CD4-positive, alpha-beta T cell (primary cell): Measurements from ENCODE around the gene UBAC2. TPM values are rescaled to one million over a fixed set of nuclear protein-coding genes. Genes with fewer than 3 reads are reported as not detected.

ENCODE experiments used
- ATAC-seq: fragments of 200-7000 bp; cut with Tn5 transposase; one replicate; pipeline ENCODE4 v1.10.0; 2022; ENCODE audit warnings: mild to moderate bottlenecking; ENCODE audit not compliant: poor library complexity
- CTCF ChIA-PET: fragments of 350-600 bp; sonication (Branson Sonifier 250); formaldehyde crosslinking; loops from one replicate; lab custom pipeline; 2021; ENCODE audit warnings: antibody characterized with exemption, inconsistent platforms; lab: Charles Lee
- POLR2A ChIA-PET: fragments of 350-600 bp; sonication (Branson Sonifier 250); formaldehyde crosslinking; loops from one replicate; lab custom pipeline; 2021; ENCODE audit warnings: antibody characterized with exemption, inconsistent platforms; lab: Charles Lee
- DNase-seq, 14 experiments: peaks; one replicate each; pipeline ENCODE4 v3.0.0-alpha.2; 2013 to 2020; ENCODE audit warnings: mixed read lengths in 2 of 14
- H3K27ac ChIP-seq, 2 donors: one replicate each; pipeline versions ENCODE4 v1.5.1 to v1.7.0; 2013; ENCODE audit warnings: low read length in 2 of 2, low read depth in 1 of 2, mild to moderate bottlenecking in 1 of 2
- H3K27me3 ChIP-seq, 2 experiments: 1 replicate in 1 of 2; 2 replicates in 1 of 2; pipeline versions ENCODE4 v1.6.1 to v1.7.0; 2013; ENCODE audit warnings: low read length in 2 of 2, control low read depth in 1 of 2, mild to moderate bottlenecking in 1 of 2, moderate library complexity in 1 of 2; ENCODE audit not compliant: insufficient read depth in 2 of 2, control insufficient read depth in 1 of 2
- H3K36me3 ChIP-seq: one replicate; pipeline ENCODE4 v1.6.1; 2013; ENCODE audit warnings: low read length, control low read depth; ENCODE audit not compliant: insufficient read depth
- H3K4me1 ChIP-seq: one replicate; pipeline ENCODE4 v1.6.1; 2013; ENCODE audit warnings: low read length, control low read depth; ENCODE audit not compliant: insufficient read depth
- H3K4me3 ChIP-seq: one replicate; pipeline ENCODE4 v1.5.1; 2013; ENCODE audit warnings: mild to moderate bottlenecking, low read length, moderate library complexity
- H3K9me3 ChIP-seq, 2 experiments: 1 replicate in 1 of 2; 2 replicates in 1 of 2; pipeline versions ENCODE4 v1.6.1 to v1.7.0; 2013; ENCODE audit warnings: low read length in 2 of 2, mild to moderate bottlenecking in 2 of 2, control low read depth in 1 of 2, moderate library complexity in 1 of 2; ENCODE audit not compliant: control insufficient read depth in 1 of 2, insufficient read depth in 1 of 2
- H3K27ac Mint-ChIP-seq: one replicate; pipeline ENCODE4 v1.8.0; 2020; ENCODE audit warnings: mixed read lengths
- H3K27me3 Mint-ChIP-seq: one replicate; pipeline ENCODE4 v1.8.0; 2021; ENCODE audit warnings: mixed read lengths
- H3K36me3 Mint-ChIP-seq: one replicate; pipeline ENCODE4 v1.8.0; 2021; ENCODE audit warnings: low read depth, mixed read lengths
- H3K4me1 Mint-ChIP-seq: one replicate; pipeline ENCODE4 v1.8.0; 2021; ENCODE audit warnings: low read depth, mixed read lengths
- H3K4me3 Mint-ChIP-seq: one replicate; pipeline ENCODE4 v1.8.0; 2020; ENCODE audit warnings: mild to moderate bottlenecking, mixed read lengths
- H3K9me3 Mint-ChIP-seq: one replicate; pipeline ENCODE4 v1.8.0; 2020; ENCODE audit warnings: mixed read lengths
- intact Hi-C, 2 experiments: fragments of 100-400 bp; cut with DNase I in 1 of 2; cut with micrococcal nuclease in 1 of 2; formaldehyde crosslinking; loops; one replicate each; pipeline versions ENCODE4 v1.15.1 to v1.9.0; 2023 to 2025; cut with DNase I, micrococcal nuclease
- total RNA-seq, 174 experiments: library from RNA in 2 of 174; stranded (reverse) in 2 of 174; gene quantifications; one replicate each; pipeline ENCODE4 v1.2.3 and lab custom pipeline; 2021 to 2026
- TF ChIP-seq, protein P1 (sequence below): fragments of 200-600 bp; IDR thresholded peaks from one replicate; pipeline ENCODE4 v1.8.0; 2022; ENCODE audit warnings: antibody characterized with exemption, mild to moderate bottlenecking

The UBAC2 gene
- total RNA-seq, 2 experiments from 2014 or later: 59.8 to 67.4 TPM

DNA sequence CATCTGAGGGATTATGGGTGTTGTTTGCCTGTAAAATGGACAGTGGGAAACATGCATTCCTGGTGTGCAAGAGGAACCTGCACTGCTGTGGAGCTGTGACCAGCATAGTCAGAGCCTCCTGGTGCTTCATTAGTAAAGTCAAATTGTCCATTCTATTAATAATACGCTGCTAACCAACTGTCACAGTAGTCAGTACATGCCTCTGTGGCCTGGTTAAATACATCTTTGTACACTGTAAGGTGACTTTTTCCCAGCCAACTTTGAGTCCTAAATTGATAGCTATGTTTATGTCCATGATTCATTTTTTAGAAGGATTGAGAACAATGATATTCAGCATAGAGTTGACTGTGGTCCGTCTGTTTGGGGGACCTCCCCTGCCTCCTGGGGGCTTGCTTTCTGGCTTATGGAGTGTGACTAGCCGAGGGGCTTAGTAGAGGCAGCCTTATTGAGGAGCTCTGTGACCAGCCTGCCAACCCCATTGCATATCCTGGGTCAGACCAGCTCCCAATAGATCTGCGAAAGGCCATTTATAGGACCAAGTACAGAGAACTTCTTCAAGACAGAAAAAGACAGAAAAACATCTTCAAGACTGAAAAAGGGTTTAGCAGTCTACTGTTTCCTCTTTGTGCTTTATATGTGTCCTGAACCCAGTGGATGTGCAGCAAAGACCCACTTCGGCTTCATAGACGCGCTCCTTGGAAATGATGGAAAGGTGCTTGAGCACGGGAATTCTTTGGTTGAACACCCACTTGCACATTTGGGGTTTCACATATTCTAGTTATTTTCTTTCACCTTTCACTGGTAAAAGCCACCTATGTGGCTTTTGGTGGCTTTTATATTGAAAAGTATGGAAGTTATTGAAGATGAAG lies 102.2 kb downstream of the UBAC2 start:
- peak overlapping the region; percentile 89 for H3K27ac Mint-ChIP-seq

DNA sequence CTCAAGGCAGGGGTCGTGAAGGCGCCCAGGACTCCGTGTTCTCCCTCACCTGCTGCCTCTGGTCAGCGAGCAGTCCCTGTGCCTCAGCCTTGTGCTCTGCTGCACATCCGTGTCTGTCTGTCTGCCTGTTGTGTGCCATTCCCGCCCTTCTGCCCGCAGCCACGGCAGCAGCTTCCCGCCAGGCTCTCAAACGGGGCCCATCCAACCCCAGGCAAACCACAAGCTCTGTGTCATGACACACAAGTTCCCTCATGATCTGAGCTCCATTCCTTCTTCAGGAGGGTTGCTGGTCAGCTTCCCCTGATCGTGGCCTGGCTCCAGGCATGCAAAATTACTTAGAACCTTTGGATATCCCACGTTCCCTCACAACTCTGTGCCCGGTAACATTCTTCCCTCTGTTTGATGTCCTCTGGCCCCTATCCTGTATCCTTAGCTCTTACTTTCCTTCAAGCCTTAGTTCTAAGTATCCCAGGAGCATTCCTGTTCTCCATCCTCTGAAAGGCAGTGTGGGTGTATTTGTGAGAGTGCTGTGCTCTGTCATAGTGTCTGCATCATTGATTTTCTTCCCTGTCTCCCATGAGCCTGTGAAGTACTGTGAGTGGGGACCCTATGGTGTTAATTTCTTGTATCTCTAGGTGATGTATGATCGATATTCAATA lies 103.3 kb downstream of the UBAC2 start:
- H3K36me3 ChIP-seq: peaks cover 55% of the 10 kb centered on the region
- intact Hi-C loops: loop anchor here in 1 of 2 experiments (1.0 kb wide), 1 partner anchor 8 kb away; no protein-coding TSS in a partner anchor
- Mint-ChIP-seq H3K27ac (peak overlapping the region; percentile 89), H3K9me3 (no peaks in the 10 kb centered on the region), H3K36me3 (peaks cover 89% of the 10 kb centered on the region), H3K4me3 (peak overlapping the region; percentile 97), H3K4me1 (peaks cover 71% of the 10 kb centered on the region), H3K27me3 (no peaks in the 10 kb centered on the region)
- no peaks in the 10 kb centered on the region for H3K27me3 ChIP-seq
- ATAC-seq: peak; percentile 35
- ChIA-PET CTCF (interaction anchor here (0.7 to 6.4 kb wide), 8 partner anchors 9 to 130 kb away, joined by 3 to 44 read pairs (median 4); no protein-coding TSS in a partner anchor), POLR2A (interaction anchor here (0.6 to 13.9 kb wide), 27 partner anchors 8 to 165 kb away, joined by 3 to 220 read pairs (median 7); partner anchors contain the start of genes GPR18 and UBAC2)
- H3K4me3 ChIP-seq: peak overlapping the region; percentile 83
- H3K9me3 ChIP-seq: no peaks in the 10 kb centered on the region
- peak in 12 of 14 experiments; percentile 39 to 79 (median 58) for DNase-seq
- H3K27ac ChIP-seq: peak overlapping the region; percentile 68 to 74
- TF ChIP-seq, protein P1, sequence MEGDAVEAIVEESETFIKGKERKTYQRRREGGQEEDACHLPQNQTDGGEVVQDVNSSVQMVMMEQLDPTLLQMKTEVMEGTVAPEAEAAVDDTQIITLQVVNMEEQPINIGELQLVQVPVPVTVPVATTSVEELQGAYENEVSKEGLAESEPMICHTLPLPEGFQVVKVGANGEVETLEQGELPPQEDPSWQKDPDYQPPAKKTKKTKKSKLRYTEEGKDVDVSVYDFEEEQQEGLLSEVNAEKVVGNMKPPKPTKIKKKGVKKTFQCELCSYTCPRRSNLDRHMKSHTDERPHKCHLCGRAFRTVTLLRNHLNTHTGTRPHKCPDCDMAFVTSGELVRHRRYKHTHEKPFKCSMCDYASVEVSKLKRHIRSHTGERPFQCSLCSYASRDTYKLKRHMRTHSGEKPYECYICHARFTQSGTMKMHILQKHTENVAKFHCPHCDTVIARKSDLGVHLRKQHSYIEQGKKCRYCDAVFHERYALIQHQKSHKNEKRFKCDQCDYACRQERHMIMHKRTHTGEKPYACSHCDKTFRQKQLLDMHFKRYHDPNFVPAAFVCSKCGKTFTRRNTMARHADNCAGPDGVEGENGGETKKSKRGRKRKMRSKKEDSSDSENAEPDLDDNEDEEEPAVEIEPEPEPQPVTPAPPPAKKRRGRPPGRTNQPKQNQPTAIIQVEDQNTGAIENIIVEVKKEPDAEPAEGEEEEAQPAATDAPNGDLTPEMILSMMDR: no peak
- H3K4me1 ChIP-seq: peaks cover 54% of the 10 kb centered on the region

More for the DNA sequence above, 102.2 kb downstream of the UBAC2 start:
- H3K4me1 ChIP-seq: peaks cover 45% of the 10 kb centered on the region
- H3K9me3 ChIP-seq: no peaks in the 10 kb centered on the region
- H3K4me3 Mint-ChIP-seq: peak overlapping the region; percentile 97
- ATAC-seq: no peak
- ChIA-PET POLR2A (interaction anchor here (0.7 to 13.9 kb wide), 24 partner anchors 9 to 119 kb away, joined by 3 to 220 read pairs (median 6); partner anchors contain the start of gene GPR18), CTCF (interaction anchor here (1.0 to 6.4 kb wide), 6 partner anchors 32 to 134 kb away, joined by 3 to 44 read pairs (median 3); no protein-coding TSS in a partner anchor)
- intact Hi-C loops: no loop called here
- peak overlapping the region; percentile 68 to 74 for H3K27ac ChIP-seq
- H3K4me3 ChIP-seq: peak overlapping the region; percentile 83
- H3K36me3 ChIP-seq: peaks cover 55% of the 10 kb centered on the region
- no peaks in the 10 kb centered on the region for H3K27me3 ChIP-seq
- no peak for DNase-seq
- peaks cover 72% of the 10 kb centered on the region for H3K4me1 Mint-ChIP-seq
- H3K9me3 Mint-ChIP-seq: no peaks in the 10 kb centered on the region
- TF ChIP-seq, protein P1: no peak
- H3K36me3 Mint-ChIP-seq: peaks cover 90% of the 10 kb centered on the region
- no peaks in the 10 kb centered on the region for H3K27me3 Mint-ChIP-seq

DNA sequence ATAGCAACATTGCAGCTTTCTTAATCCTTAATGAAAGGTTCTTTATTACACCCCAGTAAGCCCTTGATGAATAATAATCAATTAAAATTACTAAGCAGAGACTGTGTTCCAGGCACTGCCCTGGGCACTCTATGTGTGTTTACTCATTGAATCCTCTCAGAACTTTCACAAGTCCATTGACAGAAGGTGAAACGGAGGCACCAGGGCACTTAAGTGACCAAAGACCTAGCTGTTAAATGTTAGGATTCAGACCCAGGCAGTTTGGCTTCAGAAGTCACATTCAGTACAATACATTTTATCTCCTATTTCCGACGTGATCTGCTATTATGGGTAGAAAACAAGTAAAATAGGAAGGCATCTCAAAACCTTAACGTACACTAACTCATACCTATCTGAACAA lies 103.9 kb downstream of the UBAC2 start:
- H3K4me1 Mint-ChIP-seq: peaks cover 69% of the 10 kb centered on the region
- Histone ChIP-seq H3K9me3 (no peaks in the 10 kb centered on the region), H3K4me1 (peaks cover 56% of the 10 kb centered on the region), H3K27ac (peak overlapping the region; percentile 68 to 74), H3K4me3 (peak overlapping the region; percentile 83), H3K36me3 (peaks cover 55% of the 10 kb centered on the region), H3K27me3 (no peaks in the 10 kb centered on the region)
- H3K36me3 Mint-ChIP-seq: peaks cover 84% of the 10 kb centered on the region
- H3K27me3 Mint-ChIP-seq: no peaks in the 10 kb centered on the region
- H3K9me3 Mint-ChIP-seq: no peaks in the 10 kb centered on the region
- ATAC-seq (no peak), DNase-seq (peak in 1 of 14 experiments; percentile 15)
- ChIA-PET CTCF (interaction anchor here (0.7 to 6.4 kb wide), 10 partner anchors 10 to 132 kb away, joined by 3 to 44 read pairs (median 4); no protein-coding TSS in a partner anchor), POLR2A (interaction anchor here (0.6 to 13.9 kb wide), 28 partner anchors 8 to 166 kb away, joined by 3 to 220 read pairs (median 10); partner anchors contain the start of genes GPR18 and UBAC2)
- peak overlapping the region; percentile 97 for H3K4me3 Mint-ChIP-seq
- intact Hi-C loops: loop anchor here in 1 of 2 experiments (1.0 kb wide), 1 partner anchor 8 kb away; no protein-coding TSS in a partner anchor
- H3K27ac Mint-ChIP-seq: peak overlapping the region; percentile 89
- TF ChIP-seq, protein P1: no peak
